ENCODE data around the gene SAMD4A. TPM values are rescaled to one million over a fixed set of nuclear protein-coding genes. Genes with fewer than 3 reads are reported as not detected.

The SAMD4A gene
- total and polyA plus RNA-seq, 2 experiments from 2014 or later: 7.2 to 33.0 TPM

GRCh38 chr14:54711312-54711711 is 144.4 kb downstream of the SAMD4A start:
- WGBS, 2 experiments (ENCODE audit: low coverage in 1 of 2, low lambda C conversion rate in 2 of 2, missing lambda C conversion rate in 2 of 2): 96 to 97% methylated on average over 5 of the region's 5 CpGs
- Histone ChIP-seq H3F3A (ENCODE audit: insufficient read depth) (peaks cover 24% of the 10 kb centered on the region), H2AFZ (no peak overlapping the region), H3K9ac (no peak overlapping the region), H3K27ac (no peak overlapping the region), H3K36me3 (ENCODE audit: low read depth) (no peaks in the 10 kb centered on the region), H3K79me2 (ENCODE audit: insufficient read depth) (peaks cover 100% of the 10 kb centered on the region), H3K27me3 (replicated peaks; ENCODE audit: insufficient read depth) (no peaks in the 10 kb centered on the region), H3K4me1 (ENCODE audit: insufficient read depth) (peaks cover 35% of the 10 kb centered on the region), H3K9me2 (ENCODE audit: insufficient read depth) (no peaks in the 10 kb centered on the region), H3K4me2 (ENCODE audit: unreplicated experiment) (no peak overlapping the region), H4K20me1 (ENCODE audit: insufficient read depth) (peaks cover 5% of the 10 kb centered on the region; the same call in 1 of the 2 replicates), H3K4me3 (no peak overlapping the region), H3K9me3 (ENCODE audit: low read depth) (no peaks in the 10 kb centered on the region)
- TF ChIP-seq EZH2 (IDR thresholded peaks at IDR 0.05; ENCODE audit: insufficient read depth, poor library complexity, severe bottlenecking) (no peak), EZH2phosphoT487 (IDR thresholded peaks at IDR 0.05; ENCODE audit: insufficient read depth, low read depth) (no peak)
- DNase-seq: no peak
- in situ Hi-C loops (cut with MboI): no loop called here

- TF ChIP-seq EZH2phosphoT487 (IDR thresholded peaks at IDR 0.05; ENCODE audit: insufficient read depth, low read depth): no peak
- TF ChIP-seq EZH2 (IDR thresholded peaks at IDR 0.05; ENCODE audit: insufficient read depth, poor library complexity, severe bottlenecking): no peak
- peak overlapping the region; percentile 46; the same call in 1 of the 2 replicates for H3K9ac ChIP-seq
- H3K27me3 ChIP-seq (replicated peaks; ENCODE audit: insufficient read depth): no peaks in the 10 kb centered on the region
- peaks cover 26% of the 10 kb centered on the region for H3F3A ChIP-seq (ENCODE audit: insufficient read depth)
- no peak overlapping the region for H2AFZ ChIP-seq
- no peaks in the 10 kb centered on the region for H3K9me3 ChIP-seq (ENCODE audit: low read depth)
- peak overlapping the region; percentile 27 for H3K4me2 ChIP-seq (ENCODE audit: unreplicated experiment)
- peaks cover 39% of the 10 kb centered on the region for H3K4me1 ChIP-seq (ENCODE audit: insufficient read depth)
- H3K4me3 ChIP-seq: 0 out of 2 replicates have a peak overlapping the region, but pooled peaks have one; percentile 22
- no peaks in the 10 kb centered on the region for H3K9me2 ChIP-seq (ENCODE audit: insufficient read depth)
- WGBS, 2 experiments (ENCODE audit: low coverage in 1 of 2, low lambda C conversion rate in 2 of 2, missing lambda C conversion rate in 2 of 2): 50 to 59% methylated on average over 5 of the region's 5 CpGs
- H3K27ac ChIP-seq: peak overlapping the region; percentile 68
- in situ Hi-C loops (cut with MboI): no loop called here
- no peaks in the 10 kb centered on the region for H3K36me3 ChIP-seq (ENCODE audit: low read depth)
- DNase-seq: no peak
- peaks cover 100% of the 10 kb centered on the region for H3K79me2 ChIP-seq (ENCODE audit: insufficient read depth)
- H4K20me1 ChIP-seq (ENCODE audit: insufficient read depth): peaks cover 5% of the 10 kb centered on the region; the same call in 1 of the 2 replicates
Measured at GRCh38 chr14:54711812-54712464, 145.0 kb downstream of the SAMD4A start.

GRCh38 chr14:54712465-54713200 is 145.7 kb downstream of the SAMD4A start:
- WGBS, 2 experiments (ENCODE audit: low coverage in 1 of 2, low lambda C conversion rate in 2 of 2, missing lambda C conversion rate in 2 of 2): 12 to 17% methylated on average over 5 of the region's 5 CpGs
- Histone ChIP-seq H3K27ac (peak overlapping the region; percentile 68), H3K9ac (peak overlapping the region; percentile 46; the same call in 1 of the 2 replicates), H3F3A (ENCODE audit: insufficient read depth) (peaks cover 26% of the 10 kb centered on the region), H3K4me3 (peak overlapping the region; percentile 22; the same call in 1 of the 2 replicates), H3K36me3 (ENCODE audit: low read depth) (no peaks in the 10 kb centered on the region), H3K4me1 (ENCODE audit: insufficient read depth) (peaks cover 39% of the 10 kb centered on the region), H2AFZ (no peak overlapping the region), H3K27me3 (replicated peaks; ENCODE audit: insufficient read depth) (no peaks in the 10 kb centered on the region), H3K9me2 (ENCODE audit: insufficient read depth) (no peaks in the 10 kb centered on the region), H4K20me1 (ENCODE audit: insufficient read depth) (peaks cover 5% of the 10 kb centered on the region; the same call in 1 of the 2 replicates), H3K4me2 (ENCODE audit: unreplicated experiment) (peak overlapping the region; percentile 27), H3K9me3 (ENCODE audit: low read depth) (no peaks in the 10 kb centered on the region), H3K79me2 (ENCODE audit: insufficient read depth) (peaks cover 100% of the 10 kb centered on the region)
- in situ Hi-C loops (cut with MboI): no loop called here
- DNase-seq: peak; percentile 65
- TF ChIP-seq EZH2phosphoT487 (IDR thresholded peaks at IDR 0.05; ENCODE audit: insufficient read depth, low read depth) (no peak), EZH2 (IDR thresholded peaks at IDR 0.05; ENCODE audit: insufficient read depth, poor library complexity, severe bottlenecking) (no peak)

GRCh38 chr14:54713379-54713778 is 146.5 kb downstream of the SAMD4A start:
- no peaks in the 10 kb centered on the region for H3K36me3 ChIP-seq (ENCODE audit: low read depth)
- peak overlapping the region; percentile 27 for H3K4me2 ChIP-seq (ENCODE audit: unreplicated experiment)
- H3F3A ChIP-seq (ENCODE audit: insufficient read depth): peaks cover 26% of the 10 kb centered on the region
- H3K9ac ChIP-seq: peak overlapping the region; percentile 46; the same call in 1 of the 2 replicates
- H3K4me3 ChIP-seq: no peak overlapping the region
- peaks cover 100% of the 10 kb centered on the region for H3K79me2 ChIP-seq (ENCODE audit: insufficient read depth)
- in situ Hi-C loops (cut with MboI): no loop called here
- H4K20me1 ChIP-seq (ENCODE audit: insufficient read depth): peaks cover 5% of the 10 kb centered on the region; the same call in 1 of the 2 replicates
- H3K4me1 ChIP-seq (ENCODE audit: insufficient read depth): peaks cover 39% of the 10 kb centered on the region
- no peaks in the 10 kb centered on the region for H3K9me3 ChIP-seq (ENCODE audit: low read depth)
- no peak overlapping the region for H2AFZ ChIP-seq
- H3K9me2 ChIP-seq (ENCODE audit: insufficient read depth): no peaks in the 10 kb centered on the region
- DNase-seq: peak; percentile 68
- H3K27me3 ChIP-seq (replicated peaks; ENCODE audit: insufficient read depth): no peaks in the 10 kb centered on the region
- peak overlapping the region; percentile 68 for H3K27ac ChIP-seq
- no peak for TF ChIP-seq EZH2 (IDR thresholded peaks at IDR 0.05; ENCODE audit: insufficient read depth, poor library complexity, severe bottlenecking)
- no peak for TF ChIP-seq EZH2phosphoT487 (IDR thresholded peaks at IDR 0.05; ENCODE audit: insufficient read depth, low read depth)
